ENCODE data around the gene FAM163B. TPM values are rescaled to one million over a fixed set of nuclear protein-coding genes. Genes with fewer than 3 reads are reported as not detected.

Gene FAM163B
- total and polyA plus RNA-seq, 2 donors (not counting 3 experiments of a cell fraction or from before 2014, with no cell fraction given), result not detected

DNA sequence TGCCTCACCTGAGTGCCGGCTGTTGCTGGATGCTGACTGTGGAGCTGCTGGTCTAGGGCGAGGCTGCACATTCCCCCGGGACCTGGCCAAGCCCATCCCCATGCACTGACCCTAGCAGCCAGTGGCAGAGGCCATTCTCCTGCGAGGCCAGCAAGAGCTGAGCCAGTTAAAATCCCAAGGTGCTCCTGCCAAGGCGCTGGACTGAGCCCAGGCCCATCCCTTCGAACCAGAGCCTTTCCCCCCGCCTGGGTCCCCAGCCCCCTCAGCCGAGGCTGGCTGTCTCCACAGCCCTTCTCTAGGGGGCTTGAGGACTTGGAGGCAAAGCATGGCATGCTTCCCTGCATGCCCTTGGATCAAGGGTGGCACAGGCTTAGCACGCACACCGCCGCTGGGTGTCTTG, 73.1 kb downstream of the FAM163B start:
- Histone ChIP-seq H3K4me2 (ENCODE audit: insufficient read depth, low read length) (no peak overlapping the region), H3K4me3 (replicated peaks in 1 of 3; ENCODE audit: insufficient read depth in 1 of 3, low read depth in 1 of 3, low read length in 3 of 3) (no peak overlapping the region), H3K36me3 (ENCODE audit: control insufficient read depth in 2 of 2, extremely low read depth in 1 of 2, insufficient read depth in 2 of 2, low read length in 2 of 2) (no peaks in the 10 kb centered on the region), H3K9me3 (replicated peaks; ENCODE audit: control insufficient read depth, insufficient read depth, low read length) (no peaks in the 10 kb centered on the region), H3K4me1 (ENCODE audit: control insufficient read depth, extremely low read depth, insufficient read depth, low read length) (no peaks in the 10 kb centered on the region), H3K9me1 (replicated peaks; ENCODE audit: control insufficient read depth, extremely low read depth, insufficient read depth, low read length) (no peaks in the 10 kb centered on the region), H3K9ac (replicated peaks; ENCODE audit: extremely low read depth, insufficient read depth, low read length) (no peak overlapping the region), H3K27me3 (ENCODE audit: control insufficient read depth in 2 of 2, insufficient read depth in 2 of 2, low read length in 2 of 2) (peaks cover 12 to 15% of the 10 kb centered on the region in 2 experiments), H2AFZ (ENCODE audit: low read depth, low read length) (no peak overlapping the region), H4K20me1 (replicated peaks; ENCODE audit: control insufficient read depth, extremely low read depth, insufficient read depth, low read length) (no peaks in the 10 kb centered on the region), H3K27ac (ENCODE audit: insufficient read depth, low read depth, low read length) (no peak overlapping the region), H3K79me2 (ENCODE audit: control insufficient read depth, insufficient read depth, low read length) (no peaks in the 10 kb centered on the region)
- TF ChIP-seq POLR2A (IDR thresholded peaks at IDR 0.05; ENCODE audit: low read depth, low read length), result no peak
- no peak for TF ChIP-seq CTCF (IDR thresholded peaks at IDR 0.05; ENCODE audit: extremely low read depth in 1 of 2, insufficient read depth in 1 of 2, low read depth in 1 of 2, low read length in 2 of 2)
- TF ChIP-seq FOS (IDR thresholded peaks at IDR 0.05; ENCODE audit: borderline replicate concordance, insufficient read depth, low read length), result no peak
- TF ChIP-seq, protein P1, sequence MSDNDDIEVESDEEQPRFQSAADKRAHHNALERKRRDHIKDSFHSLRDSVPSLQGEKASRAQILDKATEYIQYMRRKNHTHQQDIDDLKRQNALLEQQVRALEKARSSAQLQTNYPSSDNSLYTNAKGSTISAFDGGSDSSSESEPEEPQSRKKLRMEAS (IDR thresholded peaks at IDR 0.05; ENCODE audit: insufficient read depth, insufficient read length), result no peak
- TF ChIP-seq MYC (IDR thresholded peaks at IDR 0.05; ENCODE audit: low read depth, low read length), result no peak
- no peak for TF ChIP-seq GATA2 (IDR thresholded peaks at IDR 0.05; ENCODE audit: insufficient read depth, insufficient read length, low read depth, low read length)
- TF ChIP-seq POLR2AphosphoS5 (IDR thresholded peaks at IDR 0.05; ENCODE audit: insufficient read depth, low read depth, low read length), result no peak
- no peak for TF ChIP-seq EZH2 (IDR thresholded peaks at IDR 0.05; ENCODE audit: borderline replicate concordance, low read depth, low read length, severe bottlenecking)
- no peak for TF ChIP-seq JUN (IDR thresholded peaks at IDR 0.05; ENCODE audit: borderline replicate concordance, insufficient read depth, insufficient read length, low read depth)
- DNase-seq (ENCODE audit: low read depth, low spot score) (no peak), FAIRE-seq (no peak)
- intact Hi-C loops (cut with micrococcal nuclease), result no loop called here
- ChIA-PET POLR2A (no interaction called here), CTCF (no interaction called here)
- no TSS peak for BruUV-seq (replicated peaks)
- dilution Hi-C loops (cut with MboI; ENCODE audit: extremely low pct_ligation_motif_present, low sequenced_read_pairs), result no loop called here

All from endothelial cell of umbilical vein (primary cell).